Prostate gland (tissue), 2 donors: ENCODE data around the gene KCNG2.

ENCODE experiments used
- CTCF ChIP-seq, 4 experiments: fragments of 200-600 bp in 2 of 4; fragments of 450-650 bp in 2 of 4; sonication (generic) in 2 of 4; IDR thresholded peaks; 1 replicate in 3 of 4; 2 replicates in 1 of 4; pipeline ENCODE4 v1.5.1; 2016 to 2019; ENCODE audit warnings: antibody characterized with exemption in 4 of 4, mild to moderate bottlenecking in 2 of 4, moderate library complexity in 2 of 4
- POLR2AphosphoS5 ChIP-seq: sonication (generic); formaldehyde crosslinking; IDR thresholded peaks from one replicate; pipeline ENCODE4 v1.6.1; 2017; ENCODE audit warnings: antibody characterized with exemption

DNA sequence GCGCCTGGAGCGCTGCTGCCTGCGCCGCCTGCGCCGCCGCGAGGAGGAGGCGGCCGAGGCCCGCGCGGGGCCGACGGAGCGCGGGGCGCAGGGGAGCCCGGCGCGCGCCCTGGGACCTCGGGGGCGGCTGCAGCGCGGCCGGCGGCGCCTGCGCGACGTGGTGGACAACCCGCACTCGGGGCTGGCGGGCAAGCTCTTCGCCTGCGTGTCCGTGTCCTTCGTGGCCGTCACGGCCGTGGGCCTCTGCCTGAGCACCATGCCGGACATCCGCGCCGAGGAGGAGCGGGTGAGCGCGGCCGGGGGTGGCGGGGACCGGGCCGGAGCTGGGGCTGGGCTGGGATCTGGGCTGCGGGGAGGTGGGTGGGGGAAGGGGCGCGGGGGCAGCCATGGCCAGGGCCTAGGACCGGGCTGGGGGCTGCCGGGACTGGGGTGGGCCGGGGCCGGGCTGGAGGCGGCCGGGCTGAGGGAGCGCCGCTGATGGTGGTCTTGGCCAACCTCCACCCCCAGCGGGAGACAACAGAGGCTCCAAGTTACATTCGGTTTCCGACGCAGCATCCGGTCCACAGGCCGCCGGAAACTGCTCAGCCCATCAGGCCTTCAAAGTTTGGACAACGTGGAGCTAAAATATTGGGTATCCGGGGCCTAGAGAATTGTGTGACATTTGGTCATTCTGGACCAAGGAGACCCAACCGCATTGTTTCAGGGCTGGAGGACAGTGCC is 66.4 kb downstream of the KCNG2 start:
- no peak for TF ChIP-seq POLR2AphosphoS5
- TF ChIP-seq CTCF (IDR thresholded peaks at IDR 0.05) = no peak
